ENCODE results near the gene POPDC2.

POPDC2 gene

DNA sequence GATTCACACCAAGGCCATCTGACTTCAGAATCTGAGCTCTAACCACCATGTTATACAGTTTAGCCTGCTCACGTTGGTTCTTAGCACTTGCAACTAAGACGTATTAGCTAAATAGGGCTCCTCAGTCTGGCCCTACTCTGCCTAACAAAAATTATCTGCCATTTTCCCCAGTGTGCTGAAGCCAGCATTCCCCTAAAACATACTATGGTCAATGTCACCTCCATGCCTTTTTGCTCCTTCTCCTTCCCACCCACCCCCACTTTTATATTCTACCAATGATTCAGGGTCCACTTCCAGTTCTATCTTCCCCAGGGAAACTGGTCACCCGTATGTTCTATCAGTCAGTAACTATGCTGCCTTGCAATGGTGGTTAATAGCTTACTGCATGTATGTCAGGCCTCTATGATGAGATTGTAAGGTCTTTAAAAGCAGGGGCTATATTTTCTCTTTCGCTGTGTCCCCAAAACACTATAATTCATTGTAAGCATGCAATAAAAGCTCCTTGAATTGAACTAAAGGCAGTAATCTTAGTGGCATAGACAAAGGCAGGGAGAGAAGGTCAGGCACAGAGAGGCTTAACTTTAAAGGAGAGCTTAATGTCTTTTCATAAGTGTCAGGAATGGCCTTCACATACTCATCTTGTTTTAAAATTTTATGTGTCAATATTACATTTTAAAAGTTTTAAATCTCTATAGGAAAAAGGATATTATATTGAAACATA is 23.3 kb downstream of the POPDC2 start:
- ATAC-seq = no peak
- no peak for TF ChIP-seq ARNTL (CRISPR knock-in tag; IDR thresholded peaks at IDR 0.05; ENCODE audit: borderline replicate concordance, low read depth)
- no peak for TF ChIP-seq ISL1 (CRISPR knock-in tag; IDR thresholded peaks at IDR 0.05)
- no peak for TF ChIP-seq GLIS3 (CRISPR knock-in tag; IDR thresholded peaks at IDR 0.05)
- no peak for TF ChIP-seq CSDC2 (CRISPR knock-in tag; IDR thresholded peaks at IDR 0.05)
- TF ChIP-seq ZNF70 (CRISPR knock-in tag; IDR thresholded peaks at IDR 0.05) = no peak
- no peak for TF ChIP-seq TOX (CRISPR knock-in tag; IDR thresholded peaks at IDR 0.05; ENCODE audit: borderline replicate concordance)
- TF ChIP-seq ZFP3 (CRISPR knock-in tag; IDR thresholded peaks at IDR 0.05) = no peak
- no peak for TF ChIP-seq PPARA (CRISPR knock-in tag; IDR thresholded peaks at IDR 0.05; ENCODE audit: borderline replicate concordance)
- TF ChIP-seq, protein P1, sequence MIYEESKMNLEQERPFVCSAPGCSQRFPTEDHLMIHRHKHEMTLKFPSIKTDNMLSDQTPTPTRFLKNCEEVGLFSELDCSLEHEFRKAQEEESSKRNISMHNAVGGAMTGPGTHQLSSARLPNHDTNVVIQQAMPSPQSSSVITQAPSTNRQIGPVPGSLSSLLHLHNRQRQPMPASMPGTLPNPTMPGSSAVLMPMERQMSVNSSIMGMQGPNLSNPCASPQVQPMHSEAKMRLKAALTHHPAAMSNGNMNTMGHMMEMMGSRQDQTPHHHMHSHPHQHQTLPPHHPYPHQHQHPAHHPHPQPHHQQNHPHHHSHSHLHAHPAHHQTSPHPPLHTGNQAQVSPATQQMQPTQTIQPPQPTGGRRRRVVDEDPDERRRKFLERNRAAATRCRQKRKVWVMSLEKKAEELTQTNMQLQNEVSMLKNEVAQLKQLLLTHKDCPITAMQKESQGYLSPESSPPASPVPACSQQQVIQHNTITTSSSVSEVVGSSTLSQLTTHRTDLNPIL (CRISPR knock-in tag; IDR thresholded peaks at IDR 0.05; ENCODE audit: low read depth) = no peak
- no peak for TF ChIP-seq ZNF8 (CRISPR knock-in tag; IDR thresholded peaks at IDR 0.05)
- no peak for TF ChIP-seq TCF4 (CRISPR knock-in tag; IDR thresholded peaks at IDR 0.05; ENCODE audit: borderline replicate concordance)
- TF ChIP-seq TSHZ2 (CRISPR knock-in tag; IDR thresholded peaks at IDR 0.05) = no peak
- no peak for TF ChIP-seq POU6F1 (CRISPR knock-in tag; IDR thresholded peaks at IDR 0.05; ENCODE audit: borderline replicate concordance, low read depth)
- no peak for TF ChIP-seq ZC3H10 (CRISPR knock-in tag; IDR thresholded peaks at IDR 0.05)
- no peak for TF ChIP-seq OSR1 (CRISPR knock-in tag; IDR thresholded peaks at IDR 0.05)
- TF ChIP-seq BACH2 (CRISPR knock-in tag; IDR thresholded peaks at IDR 0.05; ENCODE audit: borderline replicate concordance) = no peak
- TF ChIP-seq ZFP30 (CRISPR knock-in tag; IDR thresholded peaks at IDR 0.05) = no peak
- no peak for TF ChIP-seq RARB (CRISPR knock-in tag; IDR thresholded peaks at IDR 0.05)
- TF ChIP-seq ESRRG (CRISPR knock-in tag; IDR thresholded peaks at IDR 0.05) = no peak

GRCh38 chr3:119636249-119636648 is 24.1 kb downstream of the POPDC2 start:
- no peak for ATAC-seq
- TF ChIP-seq ZNF565 (CRISPR knock-in tag; conservative IDR thresholded peaks at IDR 0.05; ENCODE audit: low read depth) (no peak), GLIS3 (CRISPR knock-in tag; IDR thresholded peaks at IDR 0.05) (no peak), RARB (CRISPR knock-in tag; IDR thresholded peaks at IDR 0.05) (no peak), ZFP3 (CRISPR knock-in tag; IDR thresholded peaks at IDR 0.05) (no peak; the same call in 1 of the 2 replicates), TOX (CRISPR knock-in tag; IDR thresholded peaks at IDR 0.05; ENCODE audit: borderline replicate concordance) (no peak), OSR1 (CRISPR knock-in tag; IDR thresholded peaks at IDR 0.05) (no peak), ISL1 (CRISPR knock-in tag; IDR thresholded peaks at IDR 0.05) (no peak), TCF4 (CRISPR knock-in tag; IDR thresholded peaks at IDR 0.05; ENCODE audit: borderline replicate concordance) (no peak), PPARA (CRISPR knock-in tag; IDR thresholded peaks at IDR 0.05; ENCODE audit: borderline replicate concordance) (no peak), PATZ1 (CRISPR knock-in tag; IDR thresholded peaks at IDR 0.05; ENCODE audit: borderline replicate concordance) (no peak), SNAI2 (CRISPR knock-in tag; IDR thresholded peaks at IDR 0.05) (no peak), ZNF70 (CRISPR knock-in tag; IDR thresholded peaks at IDR 0.05) (no peak), ZC3H10 (CRISPR knock-in tag; IDR thresholded peaks at IDR 0.05) (no peak), ESRRG (CRISPR knock-in tag; IDR thresholded peaks at IDR 0.05) (no peak), TSHZ2 (CRISPR knock-in tag; IDR thresholded peaks at IDR 0.05) (no peak), POU6F1 (CRISPR knock-in tag; IDR thresholded peaks at IDR 0.05; ENCODE audit: borderline replicate concordance, low read depth) (no peak), ARNTL (CRISPR knock-in tag; IDR thresholded peaks at IDR 0.05; ENCODE audit: borderline replicate concordance, low read depth) (no peak), ZNF8 (CRISPR knock-in tag; IDR thresholded peaks at IDR 0.05) (no peak), BACH2 (CRISPR knock-in tag; IDR thresholded peaks at IDR 0.05; ENCODE audit: borderline replicate concordance) (no peak)
- TF ChIP-seq, protein P1 (CRISPR knock-in tag; IDR thresholded peaks at IDR 0.05; ENCODE audit: low read depth) = no peak
